Vagina (tissue), 2 donors: Measurements from ENCODE around the gene IL23R. TPM values are rescaled to one million over a fixed set of nuclear protein-coding genes. Genes with fewer than 3 reads are reported as not detected.

ENCODE experiments used
- DNase-seq, 2 donors: peaks; one replicate each; pipeline ENCODE4 v3.0.0-alpha.2; 2017; ENCODE audit errors: extremely low spot score in 2 of 2
- H3K27ac ChIP-seq: fragments of 200-600 bp; sonication (generic); one replicate; pipeline ENCODE4 v1.5.1; 2019
- H3K27me3 ChIP-seq: fragments of 200-600 bp; sonication (generic); one replicate; pipeline ENCODE4 v1.5.1; 2019
- H3K36me3 ChIP-seq, 2 donors: fragments of 200-600 bp; sonication (generic); one replicate each; pipeline ENCODE4 v1.5.1; 2017 to 2019
- H3K4me1 ChIP-seq: fragments of 200-600 bp; sonication (generic); one replicate; pipeline ENCODE4 v1.5.1; 2019
- H3K4me3 ChIP-seq, 2 donors: fragments of 200-600 bp; sonication (generic); 1 replicate in 1 of 2; 2 replicates in 1 of 2; pipeline ENCODE4 v1.5.1; 2016 to 2019
- H3K9me3 ChIP-seq: fragments of 200-600 bp; sonication (generic); one replicate; pipeline ENCODE4 v1.5.1; 2019
- CTCF ChIP-seq, 3 experiments: fragments of 450-650 bp in 2 of 3; fragments of 200-600 bp in 1 of 3; sonication (generic) in 1 of 3; IDR thresholded peaks; one replicate each; pipeline ENCODE4 v1.5.1; 2017 to 2019; ENCODE audit warnings: antibody characterized with exemption in 3 of 3, mild to moderate bottlenecking in 2 of 3, moderate library complexity in 2 of 3
- POLR2A ChIP-seq, 2 donors: fragments of 450-650 bp; IDR thresholded peaks; one replicate each; pipeline ENCODE4 v1.6.1; 2017; ENCODE audit warnings: antibody characterized with exemption in 2 of 2, mild to moderate bottlenecking in 2 of 2, moderate library complexity in 2 of 2
- POLR2AphosphoS5 ChIP-seq, 2 donors: sonication (generic); formaldehyde crosslinking; IDR thresholded peaks; one replicate each; pipeline ENCODE4 v1.9.0; 2017; ENCODE audit warnings: antibody characterized with exemption in 2 of 2, mild to moderate bottlenecking in 2 of 2, low read depth in 1 of 2; ENCODE audit not compliant: insufficient read depth in 1 of 2
- intact Hi-C: fragments of 100-400 bp; cut with DNase I; formaldehyde crosslinking; loops from one replicate; pipeline ENCODE4 v1.15.1; 2023
- total RNA-seq: library from RNA; depleted of rRNA; stranded (reverse); fragments of >200 nt; gene quantifications from one replicate; pipeline ENCODE4 v1.2.3, GENCODE V29; 2016

Gene IL23R
- total RNA-seq, 1 donor from 2014 or later, result not detected

GRCh38 chr1:67241200-67241746 is 75.0 kb downstream of the IL23R start:
- Histone ChIP-seq H3K36me3 (no peaks in the 10 kb centered on the region), H3K4me3 (no peak overlapping the region), H3K9me3 (no peaks in the 10 kb centered on the region), H3K27ac (no peak overlapping the region), H3K27me3 (no peaks in the 10 kb centered on the region), H3K4me1 (no peaks in the 10 kb centered on the region)
- no peak for DNase-seq
- no peak for TF ChIP-seq CTCF (IDR thresholded peaks at IDR 0.05)
- TF ChIP-seq POLR2AphosphoS5 (IDR thresholded peaks at IDR 0.05; ENCODE audit: insufficient read depth in 1 of 2, low read depth in 1 of 2), result no peak
- TF ChIP-seq POLR2A (IDR thresholded peaks at IDR 0.05), result no peak
- intact Hi-C loops, result no loop called here

GRCh38 chr1:67242016-67242415 is 75.8 kb downstream of the IL23R start:
- intact Hi-C loops, result no loop called here
- Histone ChIP-seq H3K4me3 (no peak overlapping the region), H3K27ac (no peak overlapping the region), H3K27me3 (no peaks in the 10 kb centered on the region), H3K4me1 (no peaks in the 10 kb centered on the region), H3K36me3 (no peaks in the 10 kb centered on the region), H3K9me3 (no peaks in the 10 kb centered on the region)
- no peak for DNase-seq
- no peak for TF ChIP-seq CTCF (IDR thresholded peaks at IDR 0.05)
- TF ChIP-seq POLR2AphosphoS5 (IDR thresholded peaks at IDR 0.05; ENCODE audit: insufficient read depth in 1 of 2, low read depth in 1 of 2), result no peak
- no peak for TF ChIP-seq POLR2A (IDR thresholded peaks at IDR 0.05)

DNA sequence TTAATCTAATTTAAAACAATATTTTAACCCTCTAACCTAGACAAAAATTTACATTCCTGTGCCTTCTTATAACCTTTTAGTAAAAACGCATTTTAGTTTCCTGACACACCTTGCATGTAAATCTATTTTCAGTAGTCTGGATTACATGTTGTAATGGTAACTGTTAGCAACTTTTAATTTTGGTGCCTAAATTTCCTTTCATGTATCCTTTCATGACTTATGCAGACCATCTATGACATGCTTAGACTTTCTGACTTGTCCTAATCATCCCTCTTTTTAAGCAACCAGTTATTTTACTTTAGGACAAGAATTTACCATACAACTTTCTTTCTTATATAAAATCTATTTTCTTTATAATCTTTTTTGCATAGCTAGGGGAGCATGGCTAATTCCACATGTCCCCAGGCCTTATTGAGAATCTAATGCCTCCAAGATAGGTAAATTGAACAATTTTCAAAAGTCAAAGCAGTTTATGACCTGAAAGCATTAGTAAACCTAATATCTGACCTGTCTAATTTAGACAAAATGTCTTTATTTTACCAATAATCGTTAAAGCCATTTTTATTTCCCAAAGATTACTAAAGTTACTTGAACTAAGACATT is 83.9 kb downstream of the IL23R start:
- no peak overlapping the region for H3K27ac ChIP-seq
- H3K9me3 ChIP-seq, result no peaks in the 10 kb centered on the region
- DNase-seq, result no peak
- H3K4me3 ChIP-seq, result no peak overlapping the region
- TF ChIP-seq POLR2A (IDR thresholded peaks at IDR 0.05) (no peak), CTCF (IDR thresholded peaks at IDR 0.05) (no peak), POLR2AphosphoS5 (IDR thresholded peaks at IDR 0.05; ENCODE audit: insufficient read depth in 1 of 2, low read depth in 1 of 2) (no peak)
- intact Hi-C loops, result no loop called here
- H3K27me3 ChIP-seq, result no peaks in the 10 kb centered on the region
- H3K36me3 ChIP-seq, result no peaks in the 10 kb centered on the region
- H3K4me1 ChIP-seq, result no peaks in the 10 kb centered on the region

GRCh38 chr1:67256291-67257172 is 90.3 kb downstream of the IL23R start:
- intact Hi-C loops, result no loop called here
- Histone ChIP-seq H3K36me3 (no peaks in the 10 kb centered on the region), H3K9me3 (no peaks in the 10 kb centered on the region), H3K27ac (no peak overlapping the region), H3K4me1 (peaks cover 11% of the 10 kb centered on the region), H3K27me3 (no peaks in the 10 kb centered on the region), H3K4me3 (no peak overlapping the region)
- TF ChIP-seq CTCF (IDR thresholded peaks at IDR 0.05) (no peak), POLR2AphosphoS5 (IDR thresholded peaks at IDR 0.05; ENCODE audit: insufficient read depth in 1 of 2, low read depth in 1 of 2) (no peak), POLR2A (IDR thresholded peaks at IDR 0.05) (no peak)
- DNase-seq, result no peak

GRCh38 chr1:67257173-67257535 is 90.9 kb downstream of the IL23R start:
- no peak overlapping the region for H3K27ac ChIP-seq
- intact Hi-C loops, result no loop called here
- no peak for DNase-seq

More at GRCh38 chr1:67257173-67257535, 90.9 kb downstream of the IL23R start:
- Histone ChIP-seq H3K4me1 (peaks cover 11% of the 10 kb centered on the region), H3K4me3 (no peak overlapping the region), H3K36me3 (no peaks in the 10 kb centered on the region), H3K9me3 (no peaks in the 10 kb centered on the region), H3K27me3 (no peaks in the 10 kb centered on the region)
- no peak for TF ChIP-seq POLR2AphosphoS5 (IDR thresholded peaks at IDR 0.05; ENCODE audit: insufficient read depth in 1 of 2, low read depth in 1 of 2)
- TF ChIP-seq POLR2A (IDR thresholded peaks at IDR 0.05), result no peak
